K562 (cell line): ENCODE measurements around the gene TEP1. TPM values are rescaled to one million over a fixed set of nuclear protein-coding genes. Genes with fewer than 3 reads are reported as not detected.
A peak's percentile ranks its signal among the peaks of the same experiment; 100 is the strongest.

Experiments used
- BRD9 ChIP-seq: fragments of 450-650 bp; IDR thresholded peaks from 2 replicates; pipeline ENCODE4 v1.6.1; 2018; ENCODE audit warnings: low read depth; ENCODE audit not compliant: partially characterized antibody
- CHD2 ChIP-seq: IDR thresholded peaks from 2 replicates; pipeline ENCODE4 v1.6.1; 2011; ENCODE audit warnings: low read depth, low read length
- DPF2 ChIP-seq: fragments of 450-650 bp; IDR thresholded peaks from 2 replicates; pipeline ENCODE4 v1.6.1; 2016
- E2F5 ChIP-seq: sonication (generic); formaldehyde crosslinking; IDR thresholded peaks from 2 replicates; pipeline ENCODE4 v1.8.0; 2022; ENCODE audit warnings: mild to moderate bottlenecking, missing genetic modification reagents
- ETV1 ChIP-seq: fragments of 450-650 bp; conservative IDR thresholded peaks from 2 replicates; pipeline ENCODE4 v1.6.1; 2016; ENCODE audit warnings: missing genetic modification characterization, control low read depth, low read depth, missing compliant biosample characterization
- FIP1L1 ChIP-seq: fragments of 200-400 bp; formaldehyde crosslinking; IDR thresholded peaks from 2 replicates; pipeline ENCODE4 v1.6.1; 2018; ENCODE audit warnings: mild to moderate bottlenecking, low read depth, low read length; ENCODE audit not compliant: poor library complexity, severe bottlenecking
- FOXM1 ChIP-seq, 2 experiments: fragments of 450-650 bp in 1 of 2; sonication (generic) in 1 of 2; formaldehyde crosslinking in 1 of 2; IDR thresholded peaks; 2 replicates each; pipeline versions ENCODE4 v1.6.1 to v1.9.0; 2017 to 2022; ENCODE audit warnings: low read depth in 2 of 2, mild to moderate bottlenecking in 2 of 2, missing genetic modification reagents in 1 of 2, moderate library complexity in 1 of 2
- FOXP1 ChIP-seq: sonication (generic); formaldehyde crosslinking; IDR thresholded peaks from 2 replicates; pipeline ENCODE4 v1.8.0; 2022; ENCODE audit warnings: mild to moderate bottlenecking, missing genetic modification reagents
- GABPB1 ChIP-seq: sonication (generic); formaldehyde crosslinking; IDR thresholded peaks from 2 replicates; pipeline ENCODE4 v1.8.0; 2022; ENCODE audit warnings: mild to moderate bottlenecking, missing genetic modification reagents
- IRF2 ChIP-seq: sonication (generic); formaldehyde crosslinking; IDR thresholded peaks from 2 replicates; pipeline ENCODE4 v1.8.1; 2022; ENCODE audit warnings: mild to moderate bottlenecking, missing genetic modification reagents
- KLF16 ChIP-seq: IDR thresholded peaks from 2 replicates; pipeline ENCODE4 v1.6.1; 2016; ENCODE audit warnings: antibody characterized with exemption
- L3MBTL2 ChIP-seq: fragments of 450-650 bp; IDR thresholded peaks from 2 replicates; pipeline ENCODE4 v1.6.1; 2016; ENCODE audit warnings: mild to moderate bottlenecking, moderate library complexity
- MTA3 ChIP-seq: fragments of 450-650 bp; formaldehyde crosslinking; IDR thresholded peaks from 2 replicates; pipeline ENCODE4 v1.6.1; 2017; ENCODE audit warnings: mild to moderate bottlenecking, borderline replicate concordance
- NCOA1 ChIP-seq: fragments of 450-650 bp; IDR thresholded peaks from 2 replicates; pipeline ENCODE4 v1.6.1; 2016; ENCODE audit warnings: low read depth
- NFATC3 ChIP-seq: fragments of 450-650 bp; IDR thresholded peaks from 2 replicates; pipeline ENCODE4 v1.6.1; 2017; ENCODE audit warnings: mild to moderate bottlenecking
- SNIP1 ChIP-seq: fragments of 450-650 bp; IDR thresholded peaks from 2 replicates; pipeline ENCODE4 v1.7.1; 2017; ENCODE audit warnings: low read depth, mild to moderate bottlenecking
- TGIF2 ChIP-seq: sonication (generic); formaldehyde crosslinking; IDR thresholded peaks from 2 replicates; pipeline ENCODE4 v1.8.1; 2022; ENCODE audit warnings: mild to moderate bottlenecking, missing genetic modification reagents, moderate library complexity
- ZEB2 ChIP-seq: fragments of 450-650 bp; IDR thresholded peaks from 2 replicates; pipeline ENCODE4 v1.6.1; 2016
- ZNF212 ChIP-seq: fragments of 450-650 bp; formaldehyde crosslinking; IDR thresholded peaks from 2 replicates; pipeline ENCODE4 v1.4.0; 2020; ENCODE audit warnings: mild to moderate bottlenecking
- ZNF395 ChIP-seq: fragments of 200-800 bp; sonication (Bioruptor generic); IDR thresholded peaks from 2 replicates; pipeline ENCODE4 v1.6.1; 2017; ENCODE audit warnings: missing genetic modification characterization, missing compliant biosample characterization
- ZNF586 ChIP-seq: fragments of 450-650 bp; formaldehyde crosslinking; conservative IDR thresholded peaks from 2 replicates; pipeline ENCODE4 v1.4.0; 2020; ENCODE audit warnings: mild to moderate bottlenecking, moderate library complexity
- polyA plus RNA-seq, 8 experiments: library from polyadenylated mRNA; depleted of rRNA in 4 of 8; stranded (reverse) in 5 of 8; unstranded in 3 of 8; fragments of >200 nt; fragmentation: Nextera tagmentation in 2 of 8; fragmentation: Illumina TruSeq in 1 of 8; extraction: Ambion mirVana in 2 of 8; extraction: Trizol in 1 of 8; gene quantifications; 2 replicates each; pipeline versions ENCODE4 v1.2.1 to v1.2.3, GENCODE V29; 2011 to 2014; ENCODE audit warnings: inconsistent platforms in 1 of 8, missing spikeins in 1 of 8
- total RNA-seq, 7 experiments: library from RNA; depleted of rRNA in 6 of 7; stranded (reverse); fragments of >200 nt in 6 of 7; fragmentation: Illumina TruSeq in 2 of 7; extraction: Trizol in 2 of 7; gene quantifications; 2 replicates each; pipeline versions ENCODE4 v1.2.1 to v1.2.3, GENCODE V29; 2011 to 2021; ENCODE audit warnings: low replicate concordance in 1 of 7
- TF ChIP-seq, protein P1 (sequence below): sonication (generic); formaldehyde crosslinking; IDR thresholded peaks from 2 replicates; pipeline ENCODE4 v1.9.0; 2022; ENCODE audit warnings: mild to moderate bottlenecking, missing genetic modification reagents
- TF ChIP-seq, protein P2 (sequence below): sonication (generic); formaldehyde crosslinking; IDR thresholded peaks from 2 replicates; pipeline ENCODE4 v1.8.1; 2022; ENCODE audit warnings: missing genetic modification reagents

TEP1 gene
- total and polyA plus RNA-seq, 9 of the 15 experiments (the other 6 are each of a cell fraction or from before 2014, with no cell fraction given): 1.0 to 12.2 (median 7.1) TPM

GRCh38 chr14:20332788-20333493, 80.4 kb downstream of the TEP1 start, which contains the start of gene CCNB1IP1 (continued):
- TF ChIP-seq IRF2 (CRISPR knock-in tag): no peak
- TF ChIP-seq FIP1L1: no peak
- 0 out of 2 replicates have a peak, but pooled peaks have one; percentile 37 for TF ChIP-seq NCOA1
- TF ChIP-seq SNIP1: no peak
- TF ChIP-seq TGIF2 (CRISPR knock-in tag): no peak
- TF ChIP-seq ETV1 (tag): no peak
- 0 out of 2 replicates have a peak, but pooled peaks have one; percentile 34 for TF ChIP-seq DPF2
- TF ChIP-seq ZNF212 (CRISPR knock-in tag): no peak
- no peak for TF ChIP-seq CHD2
- TF ChIP-seq FOXP1 (CRISPR knock-in tag): no peak
- TF ChIP-seq BRD9: peak; percentile 35
- TF ChIP-seq ZNF395 (CRISPR knock-in tag): no peak
- TF ChIP-seq, protein P1, sequence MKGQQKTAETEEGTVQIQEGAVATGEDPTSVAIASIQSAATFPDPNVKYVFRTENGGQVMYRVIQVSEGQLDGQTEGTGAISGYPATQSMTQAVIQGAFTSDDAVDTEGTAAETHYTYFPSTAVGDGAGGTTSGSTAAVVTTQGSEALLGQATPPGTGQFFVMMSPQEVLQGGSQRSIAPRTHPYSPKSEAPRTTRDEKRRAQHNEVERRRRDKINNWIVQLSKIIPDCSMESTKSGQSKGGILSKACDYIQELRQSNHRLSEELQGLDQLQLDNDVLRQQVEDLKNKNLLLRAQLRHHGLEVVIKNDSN (CRISPR knock-in tag): no peak
- no peak for TF ChIP-seq L3MBTL2
- no peak for TF ChIP-seq E2F5
- TF ChIP-seq NFATC3: no peak
- TF ChIP-seq, protein P2, sequence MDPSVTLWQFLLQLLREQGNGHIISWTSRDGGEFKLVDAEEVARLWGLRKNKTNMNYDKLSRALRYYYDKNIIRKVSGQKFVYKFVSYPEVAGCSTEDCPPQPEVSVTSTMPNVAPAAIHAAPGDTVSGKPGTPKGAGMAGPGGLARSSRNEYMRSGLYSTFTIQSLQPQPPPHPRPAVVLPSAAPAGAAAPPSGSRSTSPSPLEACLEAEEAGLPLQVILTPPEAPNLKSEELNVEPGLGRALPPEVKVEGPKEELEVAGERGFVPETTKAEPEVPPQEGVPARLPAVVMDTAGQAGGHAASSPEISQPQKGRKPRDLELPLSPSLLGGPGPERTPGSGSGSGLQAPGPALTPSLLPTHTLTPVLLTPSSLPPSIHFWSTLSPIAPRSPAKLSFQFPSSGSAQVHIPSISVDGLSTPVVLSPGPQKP (CRISPR knock-in tag): no peak
- TF ChIP-seq MTA3: 0 out of 2 replicates have a peak, but pooled peaks have one; percentile 39
- TF ChIP-seq ZEB2: 0 out of 2 replicates have a peak, but pooled peaks have one; percentile 36
- TF ChIP-seq GABPB1: no peak
- TF ChIP-seq ZNF586 (CRISPR knock-in tag): no peak
- TF ChIP-seq KLF16: no peak
- TF ChIP-seq FOXM1 (IDR thresholded peaks at IDR 0.05; ENCODE audit: low read depth): no peak
- TF ChIP-seq FOXM1 (CRISPR knock-in tag; IDR thresholded peaks at IDR 0.05; ENCODE audit: low read depth): no peak
